ENCODE results near the gene ISOC2.
A peak's percentile ranks its signal among the peaks of the same experiment; 100 is the strongest.

The ISOC2 gene

DNA sequence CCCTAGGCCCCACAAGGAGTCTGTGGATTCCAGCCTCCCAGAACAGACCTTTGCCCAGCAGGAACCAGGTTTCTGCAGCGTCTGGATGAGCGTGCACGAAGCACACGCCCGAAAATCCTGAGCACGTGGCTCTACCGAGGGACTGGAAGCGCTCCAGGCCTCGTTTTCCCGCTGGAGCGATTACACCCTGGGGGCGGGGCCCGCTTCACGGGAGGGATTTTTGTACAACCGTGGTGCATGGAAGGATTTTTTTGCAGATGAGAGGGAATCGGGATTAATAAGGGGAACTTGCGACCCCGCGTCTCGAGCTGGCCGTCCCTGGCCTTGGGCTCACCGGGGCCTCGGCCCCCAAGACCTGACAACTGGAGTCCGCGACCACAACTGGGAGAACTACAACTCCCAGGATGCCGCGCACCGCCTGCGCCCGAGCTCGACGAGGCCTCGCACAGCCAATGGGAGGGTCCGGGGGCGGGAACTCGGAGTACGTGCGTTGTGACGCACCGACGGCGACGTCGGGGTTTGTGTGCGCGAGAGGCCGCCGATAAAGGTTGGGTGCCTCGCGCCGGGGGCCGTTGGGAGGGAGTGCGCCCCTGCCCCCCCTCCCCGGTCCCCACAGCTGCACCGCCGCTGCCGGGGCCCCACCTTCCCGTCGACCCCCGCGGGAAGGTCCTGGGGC is 14.8 kb upstream of the ISOC2 start, which contains the start of gene ZNF628:
Gene ZNF628 (plus strand): TSS at position 518 of the 676 bp plus-strand sequence. CDS start 3,294 bp downstream, outside the sequence.
- DNase-seq, result peak; percentile 99

DNA sequence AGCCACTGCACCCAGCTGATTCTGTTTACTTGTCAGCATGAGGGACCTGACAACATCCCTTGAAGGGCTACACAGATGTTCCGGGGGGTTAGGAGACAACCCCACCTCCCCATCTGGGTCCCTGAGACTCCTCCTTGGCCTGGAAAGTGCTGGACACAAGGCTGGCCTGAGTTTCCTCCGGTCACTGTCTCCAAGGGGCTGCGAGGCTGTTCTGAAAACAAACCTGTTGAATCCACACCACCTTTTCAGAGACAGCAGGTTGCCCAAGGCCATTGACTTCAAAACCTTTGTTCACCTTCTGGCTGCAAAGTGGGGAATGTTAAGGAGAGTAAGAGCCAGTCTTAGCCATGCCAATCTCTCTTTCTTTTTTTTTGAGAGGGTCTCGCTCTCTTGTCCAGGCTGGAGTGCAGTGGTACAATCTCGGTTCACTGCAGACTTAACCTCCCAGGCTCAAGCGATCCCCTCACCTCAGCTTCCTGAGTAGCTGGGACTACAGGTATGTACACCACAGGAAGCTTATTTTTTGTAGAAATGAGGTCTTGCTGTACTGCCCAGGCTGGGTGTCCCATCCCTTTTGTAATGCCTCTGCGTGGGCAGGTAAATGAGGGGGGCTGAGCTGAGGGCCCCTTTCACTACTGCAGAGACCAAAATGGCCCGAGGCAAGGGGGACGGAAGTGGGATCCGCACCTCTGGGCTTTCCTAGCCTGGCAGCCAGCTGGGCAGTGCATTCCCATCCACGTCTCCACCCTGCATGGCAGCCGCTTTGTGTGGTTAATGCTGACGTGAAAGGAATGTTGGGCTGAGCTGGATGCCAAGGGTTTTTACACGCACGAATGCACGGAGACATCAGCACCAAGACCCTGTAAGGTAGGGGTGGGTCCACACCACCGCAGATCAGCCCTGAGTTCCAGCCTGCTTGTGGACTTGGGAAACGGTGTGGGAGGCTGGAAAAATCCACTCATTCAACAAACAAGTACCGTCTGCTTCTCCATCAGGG is 13.1 kb upstream of the ISOC2 start:
- peak; percentile 57 for DNase-seq

DNA sequence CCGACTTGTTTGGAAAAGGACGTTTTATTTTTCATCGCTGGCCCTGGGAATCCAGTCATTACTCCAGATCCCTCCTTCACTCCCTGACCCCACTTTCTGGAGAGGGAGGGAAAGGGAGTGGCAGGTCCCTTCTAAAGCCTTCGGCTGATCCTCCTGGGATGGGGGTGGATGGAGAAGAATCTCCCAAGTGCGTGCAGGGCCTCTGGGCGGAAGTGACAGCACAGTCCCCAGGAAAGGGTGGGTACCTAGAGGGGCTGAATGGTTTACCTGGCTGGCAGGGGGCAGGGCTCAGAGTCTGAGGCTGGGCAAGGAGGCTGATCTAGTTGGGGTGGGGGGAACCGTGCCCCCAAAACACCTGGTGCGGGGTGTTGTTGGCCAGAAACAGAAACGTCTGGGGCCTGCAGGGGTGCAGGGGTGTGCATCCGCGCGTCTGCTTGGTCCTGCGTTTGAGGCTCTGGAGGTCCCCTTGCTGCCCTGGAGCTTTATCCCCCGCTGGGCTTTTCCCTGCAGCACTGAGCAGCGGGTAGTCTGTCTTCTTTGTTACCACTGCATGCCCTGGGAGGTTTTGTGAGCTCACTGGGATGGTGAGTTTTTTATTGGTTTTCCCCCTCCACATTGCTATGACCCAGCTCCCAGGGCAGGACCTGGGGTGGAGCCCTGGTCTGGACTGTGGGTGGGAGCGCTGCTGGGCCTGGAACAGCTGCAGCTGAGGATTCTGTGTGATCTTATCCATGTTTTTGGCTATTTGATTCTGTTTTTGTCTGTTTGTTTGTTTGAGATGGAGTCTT is 12.0 kb upstream of the ISOC2 start:
- DNase-seq, result no peak

DNA sequence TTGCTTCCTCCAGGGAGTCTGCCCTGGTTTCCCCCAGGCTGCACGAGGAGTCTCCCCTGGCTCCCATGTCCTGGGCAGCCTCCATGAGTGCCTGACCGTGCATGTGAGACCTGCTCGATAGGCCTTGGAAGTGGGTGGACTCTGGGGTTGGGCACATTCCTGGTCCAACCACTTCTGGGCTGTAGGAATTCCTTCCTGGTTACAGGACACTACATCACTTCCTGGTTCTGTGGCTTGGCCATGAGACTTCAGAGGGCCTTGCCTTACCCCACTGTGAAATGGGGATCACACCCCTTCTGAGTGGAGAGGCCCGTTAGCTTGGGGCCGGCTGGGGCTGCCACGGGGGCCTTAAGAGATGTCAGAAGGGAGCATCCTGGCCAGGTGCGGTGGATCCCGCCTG is 11.0 kb upstream of the ISOC2 start:
- no peak for DNase-seq

DNA sequence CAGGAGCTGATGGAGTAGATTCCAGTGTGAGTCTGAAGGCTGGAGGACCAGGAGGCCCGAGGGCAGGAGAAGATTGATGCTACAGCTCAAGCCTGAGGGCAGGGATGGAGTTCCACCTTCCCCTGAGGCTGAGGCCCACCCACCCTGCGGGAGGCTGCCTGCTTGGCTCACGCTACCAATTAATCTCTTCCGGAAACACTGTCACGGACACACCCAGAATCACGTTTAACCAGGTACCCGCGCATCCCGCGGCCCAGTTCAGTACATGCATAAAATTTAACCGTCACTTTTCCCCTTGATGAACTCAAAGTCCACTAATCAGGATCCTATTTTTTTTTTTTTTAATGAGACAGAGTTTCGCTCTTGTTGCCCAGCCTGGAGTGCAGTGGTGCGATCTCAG is 9.8 kb upstream of the ISOC2 start:
- no peak for DNase-seq

DNA sequence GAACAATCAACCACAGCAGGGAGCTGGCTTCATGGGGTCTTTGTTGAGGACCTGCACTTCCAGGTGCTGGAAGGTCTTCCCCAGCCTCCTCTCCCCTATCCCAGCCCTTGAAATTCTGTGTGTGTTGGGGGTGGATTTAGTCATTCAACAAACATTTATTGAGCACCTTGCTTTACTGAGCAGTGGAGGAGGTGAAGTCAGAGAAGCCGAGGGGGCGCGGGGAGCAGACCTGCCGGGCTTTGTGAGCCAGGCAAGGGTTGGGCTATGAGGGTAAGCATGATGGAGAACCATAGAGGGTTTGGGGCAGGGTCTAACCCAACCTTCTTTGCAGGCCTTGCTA is 6.6 kb upstream of the ISOC2 start:
- no peak for DNase-seq

DNA sequence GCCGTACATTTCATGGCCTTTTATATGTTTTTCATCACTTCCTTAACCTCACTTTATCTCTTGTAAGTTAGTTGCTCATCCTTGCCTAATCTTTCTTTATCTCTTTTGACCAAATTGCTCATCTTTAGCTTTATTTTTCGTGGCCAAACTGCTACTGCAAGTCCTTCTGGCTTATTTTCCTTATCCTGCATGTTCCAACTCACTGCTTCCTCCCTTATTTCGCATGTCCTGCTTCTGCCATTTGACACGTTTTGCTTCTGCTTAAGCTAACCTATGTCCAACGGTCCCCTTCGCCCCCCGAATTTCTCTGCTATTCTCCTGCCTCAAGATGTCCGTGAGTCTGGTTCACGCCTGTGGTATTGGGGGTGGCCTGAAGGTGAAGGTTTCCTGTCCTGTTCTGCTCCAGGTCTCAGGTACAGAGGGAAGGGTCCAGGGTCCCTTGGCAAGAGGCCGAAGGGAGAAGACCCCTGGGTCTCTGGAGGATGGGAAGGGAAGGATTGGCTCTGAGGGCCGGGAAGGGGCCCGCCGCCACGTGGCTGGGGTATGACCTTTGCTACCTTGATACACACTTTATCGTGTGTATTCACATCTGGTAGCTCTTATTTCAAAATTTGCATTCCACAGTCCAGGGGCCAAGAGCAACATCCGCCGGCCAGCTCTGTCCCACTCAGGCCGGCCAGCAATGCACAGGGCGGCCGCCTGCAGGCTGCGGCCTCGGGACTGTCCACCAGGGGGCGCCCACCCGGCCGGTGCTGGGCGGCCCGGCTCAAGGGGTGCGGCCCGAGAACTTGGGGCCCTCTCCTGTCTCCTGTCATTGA is 6.0 kb upstream of the ISOC2 start:
- peak; percentile 72 for DNase-seq

DNA sequence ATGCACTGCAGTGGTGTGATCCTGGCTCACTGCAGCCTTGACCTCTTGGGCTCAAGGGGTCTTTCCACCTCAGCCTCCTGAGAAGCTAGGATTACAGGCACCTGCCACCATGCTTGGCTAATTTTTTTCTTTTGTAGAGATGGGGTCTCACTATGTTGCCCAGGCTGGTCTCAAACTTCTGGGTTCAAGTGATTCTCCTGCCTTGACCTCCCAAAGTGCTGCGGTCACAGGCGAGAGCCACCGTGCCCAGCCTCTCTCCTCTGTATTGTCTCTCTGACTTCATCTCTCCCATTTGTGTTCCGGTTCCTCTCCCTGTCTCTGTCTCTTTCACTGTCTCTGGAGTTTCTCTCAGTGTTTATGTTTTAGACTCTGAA is 4.8 kb upstream of the ISOC2 start:
- no peak for DNase-seq

DNA sequence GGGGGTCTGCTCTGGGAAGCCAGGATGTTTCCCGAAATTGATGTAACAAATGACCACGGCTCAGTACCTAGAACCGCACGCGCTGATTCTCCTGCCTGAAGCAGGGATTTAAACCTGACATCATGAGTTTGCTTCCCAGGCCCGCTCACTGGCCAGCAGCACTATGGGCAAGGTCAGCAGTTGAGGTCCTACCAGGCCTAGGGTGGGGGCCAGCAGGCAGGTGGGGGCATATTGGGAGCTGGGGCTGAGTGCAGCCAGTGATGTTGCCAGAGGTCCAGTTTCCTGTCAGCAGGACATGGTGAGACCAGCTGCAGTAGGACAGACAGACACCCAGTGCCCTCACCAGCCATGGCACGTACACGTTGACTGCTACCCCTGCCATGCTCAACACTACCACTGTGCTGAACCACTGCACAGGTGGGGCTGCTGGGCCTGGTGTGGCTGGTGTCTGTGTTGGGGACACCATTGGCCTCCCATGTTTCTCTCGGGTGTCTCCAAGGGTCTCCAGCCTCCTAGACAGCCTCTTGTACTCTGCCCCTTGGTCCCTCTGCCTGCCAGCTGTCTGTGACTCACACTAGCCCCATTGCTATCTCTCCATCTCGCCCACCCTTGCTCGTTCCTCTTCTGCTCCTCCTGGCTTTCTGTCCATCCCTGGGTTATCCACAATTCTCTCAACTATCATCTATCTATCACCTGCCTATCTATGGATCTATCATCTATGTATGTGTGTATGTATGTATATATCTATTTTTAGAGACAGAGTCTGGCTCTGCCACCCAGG is 4.2 kb upstream of the ISOC2 start:
- DNase-seq, result no peak

DNA sequence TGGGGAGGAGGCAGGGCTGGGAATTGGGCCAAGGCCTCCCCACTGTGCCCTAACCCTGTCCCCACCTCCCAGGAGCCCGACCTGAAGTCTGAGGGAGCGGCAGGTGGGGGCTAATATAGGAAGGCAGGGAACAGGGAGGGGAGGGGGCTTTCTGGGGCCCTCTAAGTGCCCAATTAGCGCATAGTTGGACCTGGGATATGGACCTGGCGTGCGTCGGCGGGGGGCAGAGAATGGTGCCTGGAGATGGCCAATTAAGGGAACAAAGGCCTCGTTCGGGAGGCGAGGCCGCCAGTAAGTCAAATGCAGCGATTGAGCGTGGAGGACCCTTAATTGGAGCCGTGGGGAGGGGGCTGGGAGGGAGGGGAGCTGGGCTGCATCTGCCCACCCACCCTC is 3.2 kb upstream of the ISOC2 start, which contains the start of gene C19orf85:
Gene C19orf85 (minus strand): TSS at position 90 of the 393 bp plus-strand sequence. CDS start 197 bp downstream, outside the sequence.
- DNase-seq, result peak; percentile 53

DNA sequence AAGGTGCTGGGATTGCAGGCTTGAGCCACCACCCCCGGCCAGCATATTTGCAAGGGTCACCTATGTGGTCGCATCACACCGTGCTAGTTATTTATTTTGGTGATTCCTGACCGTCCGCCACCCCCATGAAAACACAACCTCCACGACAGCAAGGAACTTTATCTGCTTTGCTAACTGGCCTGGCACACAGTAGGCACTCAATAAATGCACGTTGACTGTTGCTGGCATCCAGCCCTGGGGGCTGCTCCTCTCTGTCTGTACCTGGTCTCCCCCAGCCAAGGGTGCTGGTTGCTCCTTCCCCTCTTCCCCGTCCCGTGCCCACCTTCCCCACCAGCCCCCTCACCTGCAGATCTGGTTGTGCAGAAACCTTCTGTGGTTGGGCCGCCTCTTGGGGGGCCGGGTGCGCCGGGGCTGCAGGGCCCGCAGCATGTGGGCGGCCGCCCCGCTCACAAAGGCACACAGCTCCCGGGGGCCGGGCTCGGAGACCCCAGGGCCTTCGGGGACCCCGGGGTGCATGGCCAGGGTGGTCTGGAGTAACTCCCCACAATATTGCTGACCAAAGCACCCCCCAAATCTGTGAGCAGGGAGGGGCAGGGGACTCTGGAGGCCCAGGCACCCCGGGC is 2.7 kb upstream of the ISOC2 start:
- DNase-seq, result no peak

DNA sequence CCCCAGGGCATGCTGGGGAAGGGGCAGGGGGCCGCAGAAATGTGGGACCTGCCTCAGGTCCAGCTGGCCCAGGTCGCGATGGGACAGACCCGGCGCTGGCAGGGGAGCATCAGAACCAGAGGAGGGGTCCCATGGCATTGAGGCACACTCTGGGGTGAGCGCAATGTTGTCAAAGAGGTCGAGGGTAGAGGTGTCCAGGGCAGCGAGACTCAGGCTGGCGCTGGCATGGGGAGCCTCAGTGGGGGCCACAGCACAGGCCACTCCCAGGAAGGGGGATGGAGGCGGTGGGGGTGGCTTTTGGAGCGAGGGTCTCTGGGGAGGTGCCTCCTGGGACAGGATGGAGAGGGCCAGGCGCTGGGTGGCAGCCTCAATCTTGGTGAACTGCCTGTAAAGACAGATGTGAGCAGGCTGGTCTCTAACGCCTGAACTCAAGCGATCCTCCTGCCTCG is 2.2 kb upstream of the ISOC2 start:
- no peak for DNase-seq

DNA sequence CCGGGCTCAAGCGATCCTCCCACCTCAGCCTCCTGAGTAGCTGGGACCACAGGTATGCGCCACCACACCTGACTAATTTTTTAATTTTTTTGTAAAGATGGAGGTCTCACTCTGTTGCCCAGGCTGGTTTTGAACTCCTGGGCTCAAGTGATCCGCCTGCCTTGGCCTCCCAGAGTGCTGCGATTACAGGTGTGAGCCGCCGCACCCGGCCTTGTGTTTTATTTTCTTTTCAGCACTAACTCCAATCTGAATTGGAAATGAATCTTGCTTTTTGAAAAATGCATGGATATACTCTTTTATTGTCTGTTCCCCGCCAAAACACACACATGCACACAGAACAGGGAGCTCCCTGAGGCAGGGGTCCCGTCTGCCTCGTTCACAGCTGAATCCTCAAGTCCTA is 1.3 kb upstream of the ISOC2 start:
- no peak for DNase-seq

DNA sequence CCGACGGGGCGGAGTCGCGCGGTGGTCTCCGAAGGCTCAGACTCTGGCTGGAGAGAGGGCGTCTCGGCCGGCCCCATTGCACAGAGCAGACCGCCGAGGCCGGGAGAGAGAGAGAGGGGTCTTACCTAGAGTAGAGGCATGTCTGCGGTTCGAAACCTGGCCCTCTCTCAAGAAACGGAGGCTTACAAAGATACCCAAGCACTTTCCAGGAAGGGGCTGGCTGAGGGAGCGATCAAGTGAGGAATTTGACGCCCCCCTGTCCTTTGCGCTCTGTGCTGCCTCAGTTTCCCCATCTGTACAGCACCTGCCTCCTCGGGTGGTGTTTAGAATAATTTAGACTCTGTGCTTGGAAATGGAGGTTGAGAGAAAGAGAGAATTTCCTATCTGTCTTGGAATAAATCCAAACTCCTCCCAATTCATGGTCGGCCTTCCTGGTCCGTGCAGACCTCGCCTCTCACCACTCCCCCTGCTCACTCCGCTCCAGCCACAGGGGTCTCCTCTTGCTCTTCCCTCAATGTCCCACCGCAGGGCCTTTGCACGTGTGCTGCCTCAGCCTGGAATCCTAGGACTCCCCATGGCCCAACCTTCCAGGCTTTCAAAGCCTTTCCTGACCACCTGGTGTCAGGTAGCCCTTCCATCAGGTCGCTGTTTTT is 658 bp upstream of the ISOC2 start:
- DNase-seq, result no peak

DNA sequence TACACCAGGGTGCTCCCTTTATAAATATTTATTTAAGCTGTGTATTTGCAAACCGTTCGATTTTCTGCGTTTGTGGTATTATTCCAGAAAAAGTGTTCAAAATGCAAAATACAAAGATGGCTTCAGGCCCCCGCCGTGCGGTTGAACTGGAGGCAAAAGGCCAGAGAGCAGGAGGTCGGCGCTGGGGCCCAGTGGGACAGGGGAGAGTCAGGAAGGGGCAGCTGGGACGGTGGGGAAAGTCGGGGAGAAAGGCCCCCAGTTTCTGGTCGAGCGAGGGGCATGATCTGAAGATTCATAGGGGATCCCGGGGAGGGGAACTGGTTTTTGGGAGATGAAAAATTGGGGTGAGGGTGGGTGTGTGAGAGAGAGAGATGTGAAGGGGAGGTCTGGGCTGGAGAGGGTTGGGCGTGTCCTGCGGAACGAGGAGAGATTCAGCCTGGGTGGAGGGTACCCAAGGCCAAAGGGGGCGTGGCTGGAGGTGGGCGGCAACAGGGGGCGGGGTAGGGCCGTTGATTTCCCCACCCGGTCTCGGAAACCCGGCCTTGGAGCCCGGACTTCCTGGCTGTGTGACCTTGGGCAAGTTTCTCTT is 678 bp downstream of the ISOC2 start:
- DNase-seq, result peak; percentile 74

DNA sequence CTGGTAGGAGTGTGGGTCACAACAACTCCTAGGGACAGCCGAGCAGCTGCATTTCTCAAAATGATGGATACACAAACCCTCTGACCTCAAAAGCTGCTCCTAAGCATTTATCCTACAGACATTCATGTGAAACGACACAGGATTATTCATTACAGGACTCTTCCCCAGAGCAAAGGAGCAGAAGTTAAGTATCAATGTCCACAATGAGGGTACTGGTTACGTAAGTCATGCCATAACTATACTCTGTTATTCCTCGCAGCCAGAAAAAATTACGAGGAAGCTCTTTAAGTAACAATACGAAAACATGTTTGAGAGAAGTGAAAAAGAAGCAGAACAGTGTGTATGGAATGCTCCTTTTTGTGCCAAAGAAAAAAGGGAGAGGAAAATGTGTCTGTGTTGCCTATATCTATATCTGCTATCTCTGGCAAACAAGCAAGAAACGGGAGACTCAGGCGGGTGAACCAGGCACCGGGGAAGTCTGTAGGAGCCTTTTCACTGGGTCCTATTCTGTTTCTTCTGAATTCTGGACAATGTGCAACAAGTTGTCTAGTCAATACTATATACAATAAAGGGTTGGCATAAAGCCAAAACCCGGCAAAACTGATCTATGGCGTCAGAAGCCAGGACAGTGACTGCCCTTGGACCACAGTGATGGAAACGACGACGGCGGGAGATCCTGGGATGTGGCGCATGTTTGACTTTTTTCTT is 1.3 kb downstream of the ISOC2 start:
- no peak for DNase-seq

DNA sequence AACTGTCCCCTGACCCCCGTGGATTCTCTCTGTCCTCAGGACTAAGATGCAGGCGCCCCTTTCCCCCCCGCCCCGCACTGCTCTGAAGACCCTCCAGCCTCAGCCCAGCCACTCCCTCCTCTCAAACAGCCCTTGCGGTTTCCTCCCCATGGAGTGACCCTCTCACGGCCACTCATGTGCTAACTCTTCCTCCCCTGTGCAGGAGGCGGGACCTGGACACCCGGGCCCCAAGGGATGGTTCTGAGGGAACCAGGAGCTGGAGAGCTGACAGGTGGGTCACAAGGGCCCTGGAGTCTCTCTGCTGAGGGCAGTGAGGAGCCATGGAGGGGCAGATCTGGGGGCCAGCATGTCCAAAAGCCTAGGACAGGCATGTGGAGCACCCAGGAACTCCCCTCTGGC is 1.9 kb downstream of the ISOC2 start:
- no peak for DNase-seq

DNA sequence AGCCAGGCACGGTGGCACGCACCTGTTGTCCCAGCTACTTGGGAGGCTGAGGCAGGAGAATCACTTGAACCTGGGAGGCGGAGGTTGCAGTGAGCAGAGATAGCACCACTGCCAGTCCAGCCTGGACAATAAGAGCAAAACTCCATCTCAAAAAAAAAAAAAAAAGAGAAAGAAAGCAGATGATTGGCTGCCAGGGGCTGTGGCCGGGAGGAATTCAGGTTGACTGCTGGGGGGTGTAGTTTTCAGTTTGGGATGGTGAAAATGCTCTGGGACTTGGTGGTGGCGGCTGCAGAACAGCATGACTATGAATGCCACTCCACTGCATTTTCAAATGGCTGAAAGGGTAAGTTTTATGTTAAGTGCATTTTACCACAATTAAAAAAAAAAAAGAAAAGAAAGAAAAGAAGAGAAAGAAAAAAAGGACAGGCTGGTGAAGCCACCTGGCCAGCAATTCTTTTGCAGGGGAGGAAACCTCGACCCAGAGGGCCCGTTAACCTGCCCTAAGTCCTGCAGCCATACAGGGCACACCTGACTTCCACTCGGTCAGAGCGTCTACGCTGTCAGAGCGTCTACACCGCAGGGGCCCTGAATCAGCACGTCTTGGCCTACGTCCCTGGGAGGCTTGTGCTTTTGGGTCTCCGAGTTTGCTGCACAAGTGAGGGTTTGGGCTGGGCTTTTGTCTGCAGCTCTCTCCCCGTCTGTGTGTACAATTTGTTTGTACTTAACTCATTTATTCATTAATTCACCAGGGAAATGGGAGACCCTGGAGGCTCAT is 3.6 kb downstream of the ISOC2 start:
- DNase-seq, result no peak

DNA sequence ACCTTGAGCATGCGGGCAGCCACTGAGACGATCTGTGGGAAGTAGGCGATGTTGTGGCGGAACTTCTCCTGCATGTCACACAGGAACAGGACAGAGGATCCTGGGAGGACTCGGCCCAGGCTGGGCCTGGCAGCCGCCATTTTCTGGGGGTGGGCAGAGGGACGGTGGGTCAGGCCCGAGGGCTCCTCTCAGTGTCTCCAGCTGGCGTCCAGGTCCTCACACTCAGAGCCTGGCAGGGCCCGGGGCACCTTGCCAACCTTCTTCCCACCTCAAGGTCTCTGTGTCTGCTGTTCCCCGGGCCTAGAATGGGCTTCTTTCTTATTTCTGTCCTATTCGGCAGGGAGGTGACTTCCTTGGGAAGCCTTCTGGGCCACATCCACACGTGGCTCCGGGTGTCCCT is 5.1 kb downstream of the ISOC2 start:
- no peak for DNase-seq
